Posterior vena cava (tissue), 2 donors: ENCODE data around the gene ST3GAL5. TPM values are rescaled to one million over a fixed set of nuclear protein-coding genes. Genes with fewer than 3 reads are reported as not detected.

Experiments used
- DNase-seq: peaks from one replicate; pipeline ENCODE4 v3.0.0-alpha.2; 2020; ENCODE audit warnings: low spot score
- intact Hi-C, 2 donors: fragments of 100-400 bp; cut with DNase I; formaldehyde crosslinking; loops; one replicate each; pipeline versions ENCODE4 v1.14.1 to v1.14.2; 2022 to 2023
- total RNA-seq, 2 donors: library from RNA; stranded (reverse); fragmentation: NEBNext Ultra II Directional; extraction: Animal tissue kit (Norgen Biotek cat#: 25700); gene quantifications; one replicate each; pipeline ENCODE4 v1.2.1, GENCODE V29; 2021
- donor health status: DM: yes; HTN: yes; CAD: no.
- donor health status: DM: yes; HTN: yes; CAD: no.

The ST3GAL5 gene
- total RNA-seq, 2 donors from 2014 or later, result 20.4 to 23.5 TPM

GRCh38 chr2:85799215-85799956 lies 89.4 kb downstream of the ST3GAL5 start:
- intact Hi-C loops, result loop anchor here (5.0 kb wide), 3 partner anchors 47 to 67 kb away; partner anchors contain the start of gene ATOH8 (in 1 of the 2)
- no peak for DNase-seq

GRCh38 chr2:85797921-85798320 lies 90.9 kb downstream of the ST3GAL5 start:
- DNase-seq, result no peak
- intact Hi-C loops, result loop anchor here (5.0 kb wide), 3 partner anchors 46 to 66 kb away; partner anchors contain the start of gene ATOH8 (in 1 of the 2)

GRCh38 chr2:85797263-85797660 lies 91.5 kb downstream of the ST3GAL5 start:
- DNase-seq, result no peak
- intact Hi-C loops, result loop anchor here (5.0 kb wide), 3 partner anchors 45 to 65 kb away; partner anchors contain the start of gene ATOH8 (in 1 of the 2)

- no peak for DNase-seq
- intact Hi-C loops, result loop anchor here (5.0 kb wide), 3 partner anchors 44 to 64 kb away; partner anchors contain the start of gene ATOH8 (in 1 of the 2)
Observed at GRCh38 chr2:85796341-85797262, 92.2 kb downstream of the ST3GAL5 start.

GRCh38 chr2:85796046-85796340 lies 92.8 kb downstream of the ST3GAL5 start:
- no peak for DNase-seq
- intact Hi-C loops, result loop anchor here (5.0 kb wide), 3 partner anchors 44 to 64 kb away; partner anchors contain the start of gene ATOH8 (in 1 of the 2)

GRCh38 chr2:85795331-85796045 lies 93.3 kb downstream of the ST3GAL5 start:
- intact Hi-C loops, result loop anchor here (5.0 kb wide), 3 partner anchors 43 to 63 kb away; partner anchors contain the start of gene ATOH8 (in 1 of the 2)
- DNase-seq, result no peak

GRCh38 chr2:85794491-85795121 lies 94.2 kb downstream of the ST3GAL5 start:
- no peak for DNase-seq
- intact Hi-C loops, result loop anchor here (5.0 kb wide), 3 partner anchors 42 to 62 kb away; partner anchors contain the start of gene ATOH8 (in 1 of the 2)

GRCh38 chr2:85794038-85794441 lies 94.8 kb downstream of the ST3GAL5 start:
- intact Hi-C loops, result no loop called here
- no peak for DNase-seq

- no peak for DNase-seq
- intact Hi-C loops, result no loop called here
Observed at GRCh38 chr2:85793584-85793983, 95.2 kb downstream of the ST3GAL5 start.

- intact Hi-C loops, result no loop called here
- no peak for DNase-seq
Observed at GRCh38 chr2:85792783-85793441, 95.9 kb downstream of the ST3GAL5 start.

GRCh38 chr2:85791704-85792565 lies 96.9 kb downstream of the ST3GAL5 start:
- DNase-seq, result peak; percentile 81
- intact Hi-C loops, result no loop called here

GRCh38 chr2:85790499-85791188 lies 98.1 kb downstream of the ST3GAL5 start:
- intact Hi-C loops, result no loop called here
- peak; percentile 77 for DNase-seq

- intact Hi-C loops, result no loop called here
- DNase-seq, result peak; percentile 36
Observed at GRCh38 chr2:85790032-85790431, 98.8 kb downstream of the ST3GAL5 start.

- intact Hi-C loops, result no loop called here
- no peak for DNase-seq
Observed at GRCh38 chr2:85789271-85789670, 99.5 kb downstream of the ST3GAL5 start.

GRCh38 chr2:85788603-85789002 lies 100.2 kb downstream of the ST3GAL5 start:
- peak; percentile 26 for DNase-seq
- intact Hi-C loops, result no loop called here

GRCh38 chr2:85787981-85788340 lies 100.8 kb downstream of the ST3GAL5 start:
- intact Hi-C loops, result no loop called here
- DNase-seq, result no peak
